ENCODE measurements around the gene PLEKHM1. TPM values are rescaled to one million over a fixed set of nuclear protein-coding genes. Genes with fewer than 3 reads are reported as not detected.

The PLEKHM1 gene
- total RNA-seq, 3 donors from 2014 or later (not counting 1 experiment from before 2014, with no cell fraction given), result 140 to 160 (median 158) TPM

Other genes starting within 250 kb of the PLEKHM1 start
- under 1 TPM in 1 of 3 donors, not detected in 2; 0.43 TPM for gene SPATA32, start 228.6 kb downstream of the PLEKHM1 start, total RNA-seq
- 10 to 100 TPM; 28.0 to 31.9 (median 31.6) TPM for gene MAP3K14, start 173.7 kb downstream of the PLEKHM1 start, total RNA-seq
- 100 to 1,000 TPM; 125 to 141 (median 126) TPM for gene ARHGAP27, start 57.9 kb downstream of the PLEKHM1 start, total RNA-seq

Measured in natural killer cell (primary cell).